GM12891 (cell line): ENCODE results near the gene DNAJC3.

Experiments
- DNase-seq: peaks from one replicate; pipeline ENCODE4 v3.0.0; 2011; ENCODE audit warnings: low spot score; ENCODE audit not compliant: insufficient read length
- FAIRE-seq: peaks from 2 replicates; lab custom pipeline; 2011; peaks lifted over from hg19 to GRCh38; lab: Jason Lieb, UNC
- PAX5 ChIP-seq: IDR thresholded peaks from 2 replicates; pipeline ENCODE4 v1.6.1; 2011; ENCODE audit warnings: low read length, moderate library complexity, mild to moderate bottlenecking; ENCODE audit not compliant: insufficient read depth, severe bottlenecking
- POLR2A ChIP-seq: IDR thresholded peaks from 2 replicates; pipeline ENCODE4 v1.6.1; 2011; ENCODE audit warnings: low read depth, low read length, control low read depth
- POLR2AphosphoS5 ChIP-seq: IDR thresholded peaks from 2 replicates; pipeline ENCODE4 v1.6.1; 2011; ENCODE audit warnings: low read depth, low read length, control low read depth
- POU2F2 ChIP-seq: IDR thresholded peaks from 2 replicates; pipeline ENCODE4 v1.6.1; 2011; ENCODE audit warnings: low read depth, mild to moderate bottlenecking, control low read depth, low read length, moderate library complexity
- SPI1 ChIP-seq: IDR thresholded peaks from 2 replicates; pipeline ENCODE4 v1.6.1; 2011; ENCODE audit warnings: low read depth, low read length, control low read depth
- TAF1 ChIP-seq: IDR thresholded peaks from 2 replicates; pipeline ENCODE4 v1.6.1; 2011; ENCODE audit warnings: low read depth, low read length, control low read depth

DNAJC3 gene

DNA sequence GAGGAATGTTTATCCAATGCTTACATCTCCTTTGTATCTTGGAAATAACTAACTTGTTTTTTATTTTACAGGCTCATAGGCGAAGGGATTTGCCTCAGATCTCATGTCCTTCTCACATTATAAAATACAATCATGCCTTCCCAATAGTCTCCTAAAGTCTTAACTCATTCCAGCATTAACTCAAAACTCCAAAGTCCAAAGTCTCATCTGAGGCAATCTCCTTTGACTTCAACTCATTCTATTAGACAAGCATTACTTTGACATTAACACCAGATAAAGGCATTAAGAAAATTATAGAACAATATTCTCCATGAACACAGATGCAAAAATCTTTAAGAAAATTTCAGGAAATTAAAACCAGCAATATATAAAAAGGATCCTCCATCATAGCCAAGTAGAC is 137.6 kb downstream of the DNAJC3 start:
- DNase-seq (no peak), FAIRE-seq (no peak)
- TF ChIP-seq PAX5 (no peak), SPI1 (no peak), TAF1 (no peak), POLR2A (no peak), POU2F2 (no peak), POLR2AphosphoS5 (no peak)

DNA sequence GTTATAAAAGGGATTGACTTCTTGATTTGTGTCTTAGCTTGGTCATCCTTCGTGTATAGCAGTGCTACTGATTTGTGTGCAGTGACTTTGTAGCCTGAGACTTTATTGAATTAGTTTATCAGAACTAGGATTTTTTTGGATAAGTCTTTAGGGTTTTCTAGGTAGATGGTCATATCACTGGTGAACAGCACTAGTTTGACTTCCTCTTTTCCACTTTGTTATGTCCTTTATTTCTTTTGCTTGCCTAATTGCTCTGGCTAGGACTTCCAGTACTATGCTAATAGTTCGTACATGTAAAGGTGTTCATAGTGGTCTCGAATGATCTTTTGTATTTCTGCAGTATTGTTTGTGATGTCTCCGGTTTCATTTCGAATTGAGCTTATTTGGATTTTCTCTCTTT is 145.4 kb downstream of the DNAJC3 start:
- FAIRE-seq (no peak), DNase-seq (no peak)

DNA sequence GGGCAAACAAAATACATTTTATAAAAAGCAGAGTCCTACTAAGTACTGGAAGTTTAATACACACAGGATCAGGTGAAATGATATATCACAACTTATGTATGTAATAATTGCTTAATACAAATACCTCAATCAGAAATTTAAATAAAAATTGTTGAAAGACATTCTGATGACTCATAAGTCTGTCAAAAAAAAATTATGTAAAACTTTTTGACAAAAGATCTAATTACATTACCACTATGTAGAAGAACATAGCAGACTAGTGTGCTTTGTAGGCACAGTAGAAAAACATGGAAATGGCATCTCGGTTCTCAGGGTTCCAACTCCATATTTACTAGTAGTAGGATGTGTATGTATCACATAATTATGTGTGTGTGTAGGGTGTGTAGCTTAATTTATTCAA is 156.2 kb downstream of the DNAJC3 start:
- DNase-seq (no peak), FAIRE-seq (no peak)
- TF ChIP-seq PAX5 (no peak), SPI1 (no peak), POU2F2 (no peak), POLR2AphosphoS5 (no peak), POLR2A (no peak), TAF1 (no peak)

More for the DNA sequence above, 145.4 kb downstream of the DNAJC3 start:
- TF ChIP-seq SPI1 (peak; percentile 38; the same call in 1 of the 2 replicates), POLR2AphosphoS5 (no peak)

DNA sequence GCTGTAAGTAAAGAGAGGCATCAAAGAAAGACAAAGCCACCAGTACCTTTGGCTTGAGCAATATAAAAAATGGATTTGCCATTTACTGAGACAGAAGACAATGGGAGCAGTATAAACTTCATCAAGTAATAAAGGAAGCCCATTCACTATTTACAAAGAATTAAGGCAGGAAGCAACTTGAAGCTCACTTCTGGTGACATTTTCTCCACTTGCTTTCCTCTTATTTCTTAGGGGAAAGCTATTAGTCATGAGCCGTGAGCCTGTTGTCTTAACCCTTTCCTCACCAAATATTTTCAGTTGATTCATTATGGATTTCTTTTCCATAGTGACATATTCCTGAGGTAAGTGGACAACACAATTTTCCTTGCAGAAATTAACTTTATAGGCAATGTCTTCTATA is 156.8 kb downstream of the DNAJC3 start:
- DNase-seq: no peak
- no peak for FAIRE-seq
- no peak for TF ChIP-seq TAF1
- TF ChIP-seq PAX5: no peak
- no peak for TF ChIP-seq POLR2AphosphoS5
- no peak for TF ChIP-seq SPI1
- no peak for TF ChIP-seq POU2F2
- no peak for TF ChIP-seq POLR2A

- TF ChIP-seq POU2F2: no peak
- no peak for TF ChIP-seq TAF1
- no peak for TF ChIP-seq POLR2AphosphoS5
- TF ChIP-seq POLR2A: no peak
- TF ChIP-seq SPI1: no peak
- no peak for TF ChIP-seq PAX5
- peak; percentile 17 for DNase-seq
- peak; percentile 92 for FAIRE-seq
Measured at GRCh38 chr13:95834134-95834765, 157.3 kb downstream of the DNAJC3 start.

GRCh38 chr13:95841894-95842293 is 165.0 kb downstream of the DNAJC3 start:
- FAIRE-seq: no peak
- DNase-seq: no peak
- TF ChIP-seq POU2F2: no peak
- no peak for TF ChIP-seq SPI1
- TF ChIP-seq POLR2AphosphoS5: no peak
- no peak for TF ChIP-seq POLR2A
- no peak for TF ChIP-seq PAX5
- TF ChIP-seq TAF1: no peak

- FAIRE-seq: no peak
- DNase-seq: no peak
- TF ChIP-seq POLR2A (no peak), SPI1 (no peak), POU2F2 (no peak), TAF1 (no peak), PAX5 (no peak), POLR2AphosphoS5 (no peak)
Measured at GRCh38 chr13:95842898-95843297, 166.0 kb downstream of the DNAJC3 start.
